ENCODE results near the gene DONSON. TPM values are rescaled to one million over a fixed set of nuclear protein-coding genes. Genes with fewer than 3 reads are reported as not detected.

DONSON gene
- total RNA-seq, 1 donor from 2014 or later, result 41.7 TPM

DNA sequence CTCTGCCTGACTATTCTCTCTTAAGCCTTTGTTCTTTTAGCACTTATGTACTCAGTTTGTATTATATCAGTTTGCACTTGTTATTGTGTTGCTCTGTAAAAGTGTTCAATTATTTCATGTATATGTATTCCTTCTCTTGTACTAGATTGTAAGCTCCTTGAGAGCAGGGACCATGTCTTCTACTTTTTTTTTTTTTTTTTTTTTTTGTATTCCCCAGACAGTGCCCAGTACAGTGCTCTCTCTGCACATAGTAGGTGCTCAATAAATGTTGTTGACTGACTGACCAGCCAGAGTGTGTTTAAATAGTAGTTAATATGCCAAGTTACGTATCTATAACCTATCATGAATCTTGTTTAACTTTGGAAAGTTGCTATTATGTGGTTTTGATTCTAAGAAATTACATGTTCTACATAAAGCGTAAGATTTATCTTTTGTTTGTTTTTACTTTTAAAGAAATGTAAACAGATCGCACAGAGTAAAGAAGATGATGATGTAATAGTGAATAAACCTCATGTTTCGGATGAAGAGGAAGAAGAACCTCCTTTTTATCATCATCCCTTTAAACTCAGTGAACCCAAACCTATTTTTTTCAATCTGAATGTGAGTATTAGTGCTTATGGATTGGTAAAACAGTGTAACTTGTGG lies 29.6 kb downstream of the DONSON start:
- DNase-seq (ENCODE audit: low spot score), result no peak
- Mint-ChIP-seq H3K36me3 (ENCODE audit: low read depth) (peaks cover 93% of the 10 kb centered on the region), H3K4me1 (ENCODE audit: low read depth) (peaks cover 46% of the 10 kb centered on the region), H3K27ac (no peak overlapping the region), H3K27me3 (ENCODE audit: low read depth) (no peaks in the 10 kb centered on the region), H3K9me3 (no peaks in the 10 kb centered on the region), H3K4me3 (ENCODE audit: low read depth) (no peak overlapping the region)
- intact Hi-C loops (cut with micrococcal nuclease), result no loop called here

DNA sequence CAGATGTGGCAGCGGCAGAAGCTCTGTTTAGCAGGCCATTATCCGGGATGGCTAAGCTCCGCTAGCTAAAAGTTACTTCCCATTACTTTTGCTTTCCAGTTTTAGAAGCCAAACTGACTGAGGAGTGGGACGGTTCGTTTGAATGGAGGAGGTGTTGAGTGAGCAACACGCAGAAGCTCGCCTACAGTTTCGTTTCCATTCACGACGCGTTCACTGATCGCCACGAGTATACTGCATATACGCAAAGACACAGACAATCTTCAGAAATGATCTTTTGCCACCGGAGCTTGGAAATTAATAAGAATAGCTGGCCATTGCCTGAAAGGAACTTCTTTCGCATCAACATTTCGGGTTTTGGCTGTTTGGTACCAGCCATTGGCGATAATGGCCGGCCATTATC lies 31.0 kb downstream of the DONSON start:
- Mint-ChIP-seq H3K4me1 (ENCODE audit: low read depth) (peaks cover 41% of the 10 kb centered on the region), H3K9me3 (no peaks in the 10 kb centered on the region), H3K4me3 (ENCODE audit: low read depth) (no peak overlapping the region), H3K27me3 (ENCODE audit: low read depth) (no peaks in the 10 kb centered on the region), H3K36me3 (ENCODE audit: low read depth) (peaks cover 94% of the 10 kb centered on the region), H3K27ac (no peak overlapping the region)
- intact Hi-C loops (cut with micrococcal nuclease), result no loop called here
- DNase-seq (ENCODE audit: low spot score), result no peak

DNA sequence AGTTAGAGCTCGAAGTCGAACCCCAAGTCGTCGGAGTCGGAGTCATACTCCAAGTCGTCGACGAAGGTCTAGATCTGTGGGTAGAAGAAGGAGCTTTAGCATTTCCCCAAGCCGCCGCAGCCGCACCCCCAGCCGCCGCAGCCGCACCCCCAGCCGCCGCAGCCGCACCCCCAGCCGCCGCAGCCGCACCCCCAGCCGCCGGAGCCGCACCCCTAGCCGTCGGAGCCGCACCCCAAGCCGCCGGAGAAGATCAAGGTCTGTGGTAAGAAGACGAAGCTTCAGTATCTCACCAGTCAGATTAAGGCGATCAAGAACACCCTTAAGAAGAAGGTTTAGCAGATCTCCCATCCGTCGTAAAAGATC lies 33.5 kb downstream of the DONSON start:
- H3K27me3 Mint-ChIP-seq (ENCODE audit: low read depth), result no peaks in the 10 kb centered on the region
- H3K9me3 Mint-ChIP-seq, result no peaks in the 10 kb centered on the region
- intact Hi-C loops (cut with micrococcal nuclease), result no loop called here
- peaks cover 34% of the 10 kb centered on the region for H3K4me1 Mint-ChIP-seq (ENCODE audit: low read depth)
- H3K36me3 Mint-ChIP-seq (ENCODE audit: low read depth), result peaks cover 89% of the 10 kb centered on the region
- no peak for DNase-seq (ENCODE audit: low spot score)
- H3K27ac Mint-ChIP-seq, result no peak overlapping the region
- H3K4me3 Mint-ChIP-seq (ENCODE audit: low read depth), result peak overlapping the region; percentile 57

DNA sequence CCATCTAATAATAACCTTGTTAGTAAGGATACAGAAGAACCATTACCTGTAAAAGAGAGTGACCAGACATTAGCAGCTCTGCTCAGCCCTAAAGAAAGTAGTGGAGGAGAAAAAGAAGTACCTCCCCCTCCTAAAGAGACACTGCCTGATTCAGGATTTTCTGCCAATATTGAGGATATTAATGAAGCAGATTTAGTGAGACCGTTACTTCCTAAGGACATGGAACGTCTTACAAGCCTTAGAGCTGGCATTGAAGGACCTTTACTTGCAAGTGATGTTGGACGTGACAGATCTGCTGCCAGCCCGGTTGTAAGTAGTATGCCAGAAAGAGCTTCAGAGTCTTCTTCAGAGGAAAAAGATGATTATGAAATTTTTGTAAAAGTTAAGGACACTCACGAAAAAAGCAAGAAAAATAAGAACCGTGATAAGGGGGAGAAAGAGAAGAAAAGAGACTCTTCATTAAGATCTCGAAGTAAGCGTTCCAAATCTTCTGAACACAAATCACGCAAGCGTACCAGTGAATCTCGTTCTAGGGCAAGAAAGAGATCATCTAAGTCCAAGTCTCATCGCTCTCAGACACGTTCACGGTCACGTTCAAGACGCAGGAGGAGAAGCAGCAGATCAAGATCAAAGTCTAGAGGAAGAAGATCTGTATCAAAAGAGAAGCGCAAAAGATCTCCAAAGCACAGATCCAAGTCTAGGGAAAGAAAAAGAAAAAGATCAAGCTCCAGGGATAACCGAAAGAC lies 34.1 kb downstream of the DONSON start:
- H3K4me3 Mint-ChIP-seq (ENCODE audit: low read depth), result peak overlapping the region; percentile 57
- H3K4me1 Mint-ChIP-seq (ENCODE audit: low read depth), result peaks cover 34% of the 10 kb centered on the region
- no peaks in the 10 kb centered on the region for H3K27me3 Mint-ChIP-seq (ENCODE audit: low read depth)
- intact Hi-C loops (cut with micrococcal nuclease), result no loop called here
- peaks cover 89% of the 10 kb centered on the region for H3K36me3 Mint-ChIP-seq (ENCODE audit: low read depth)
- H3K27ac Mint-ChIP-seq, result peak overlapping the region; percentile 42
- no peak for DNase-seq (ENCODE audit: low spot score)
- H3K9me3 Mint-ChIP-seq, result no peaks in the 10 kb centered on the region

DNA sequence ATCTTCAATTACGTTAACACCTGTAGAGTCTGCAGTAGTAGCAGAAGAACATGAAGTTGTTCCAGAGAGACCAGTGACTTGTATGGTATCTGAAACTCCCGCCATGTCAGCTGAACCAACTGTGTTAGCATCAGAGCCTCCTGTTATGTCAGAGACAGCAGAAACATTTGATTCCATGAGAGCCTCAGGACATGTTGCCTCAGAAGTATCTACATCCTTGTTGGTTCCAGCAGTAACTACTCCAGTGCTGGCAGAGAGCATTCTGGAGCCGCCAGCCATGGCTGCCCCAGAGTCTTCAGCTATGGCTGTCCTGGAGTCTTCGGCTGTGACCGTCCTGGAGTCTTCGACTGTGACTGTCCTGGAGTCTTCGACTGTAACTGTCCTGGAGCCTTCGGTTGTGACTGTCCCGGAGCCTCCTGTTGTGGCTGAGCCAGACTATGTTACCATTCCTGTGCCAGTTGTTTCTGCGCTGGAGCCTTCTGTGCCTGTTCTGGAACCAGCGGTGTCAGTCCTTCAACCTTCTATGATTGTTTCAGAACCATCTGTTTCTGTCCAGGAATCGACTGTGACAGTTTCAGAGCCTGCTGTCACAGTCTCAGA lies 35.4 kb downstream of the DONSON start:
- Mint-ChIP-seq H3K36me3 (ENCODE audit: low read depth) (peaks cover 90% of the 10 kb centered on the region), H3K27me3 (ENCODE audit: low read depth) (no peaks in the 10 kb centered on the region), H3K9me3 (no peaks in the 10 kb centered on the region), H3K27ac (no peak overlapping the region), H3K4me3 (ENCODE audit: low read depth) (no peak overlapping the region), H3K4me1 (ENCODE audit: low read depth) (peaks cover 35% of the 10 kb centered on the region)
- intact Hi-C loops (cut with micrococcal nuclease), result no loop called here
- no peak for DNase-seq (ENCODE audit: low spot score)

DNA sequence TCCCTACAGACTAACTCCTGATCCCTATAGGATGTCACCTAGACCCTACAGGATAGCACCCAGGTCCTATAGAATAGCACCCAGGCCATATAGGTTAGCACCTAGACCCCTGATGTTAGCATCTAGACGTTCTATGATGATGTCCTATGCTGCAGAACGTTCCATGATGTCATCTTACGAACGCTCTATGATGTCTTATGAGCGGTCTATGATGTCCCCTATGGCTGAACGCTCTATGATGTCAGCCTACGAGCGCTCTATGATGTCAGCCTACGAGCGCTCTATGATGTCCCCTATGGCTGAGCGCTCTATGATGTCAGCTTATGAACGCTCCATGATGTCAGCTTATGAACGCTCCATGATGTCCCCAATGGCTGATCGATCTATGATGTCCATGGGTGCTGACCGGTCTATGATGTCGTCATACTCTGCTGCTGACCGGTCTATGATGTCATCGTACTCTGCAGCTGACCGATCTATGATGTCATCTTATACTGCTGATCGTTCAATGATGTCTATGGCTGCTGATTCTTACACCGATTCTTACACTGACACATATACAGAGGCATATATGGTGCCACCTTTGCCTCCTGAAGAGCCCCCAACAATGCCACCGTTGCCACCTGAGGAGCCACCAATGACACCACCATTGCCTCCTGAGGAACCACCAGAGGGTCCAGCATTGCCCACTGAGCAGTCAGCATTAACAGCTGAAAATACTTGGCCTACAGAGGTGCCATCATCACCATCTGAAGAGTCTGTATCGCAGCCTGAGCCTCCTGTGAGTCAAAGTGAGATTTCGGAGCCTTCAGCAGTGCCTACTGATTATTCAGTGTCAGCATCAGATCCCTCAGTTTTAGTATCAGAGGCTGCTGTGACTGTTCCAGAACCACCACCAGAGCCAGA lies 36.1 kb downstream of the DONSON start:
- no peaks in the 10 kb centered on the region for H3K27me3 Mint-ChIP-seq (ENCODE audit: low read depth)
- H3K9me3 Mint-ChIP-seq, result no peaks in the 10 kb centered on the region
- intact Hi-C loops (cut with micrococcal nuclease), result no loop called here
- peaks cover 33% of the 10 kb centered on the region for H3K4me1 Mint-ChIP-seq (ENCODE audit: low read depth)
- H3K4me3 Mint-ChIP-seq (ENCODE audit: low read depth), result no peak overlapping the region
- no peak overlapping the region for H3K27ac Mint-ChIP-seq
- H3K36me3 Mint-ChIP-seq (ENCODE audit: low read depth), result peaks cover 88% of the 10 kb centered on the region
- no peak for DNase-seq (ENCODE audit: low spot score)

DNA sequence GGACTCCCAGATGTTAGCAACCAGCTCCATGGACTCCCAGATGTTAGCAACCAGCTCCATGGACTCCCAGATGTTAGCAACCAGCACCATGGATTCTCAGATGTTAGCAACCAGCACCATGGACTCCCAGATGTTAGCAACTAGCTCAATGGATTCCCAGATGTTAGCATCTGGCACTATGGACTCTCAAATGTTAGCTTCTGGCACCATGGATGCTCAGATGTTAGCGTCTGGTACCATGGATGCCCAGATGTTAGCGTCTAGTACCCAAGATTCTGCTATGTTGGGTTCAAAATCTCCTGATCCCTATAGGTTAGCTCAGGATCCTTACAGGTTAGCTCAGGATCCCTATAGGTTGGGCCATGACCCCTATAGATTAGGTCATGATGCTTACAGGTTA lies 36.8 kb downstream of the DONSON start:
- Mint-ChIP-seq H3K27me3 (ENCODE audit: low read depth) (no peaks in the 10 kb centered on the region), H3K9me3 (no peaks in the 10 kb centered on the region), H3K36me3 (ENCODE audit: low read depth) (peaks cover 86% of the 10 kb centered on the region), H3K4me1 (ENCODE audit: low read depth) (peaks cover 29% of the 10 kb centered on the region), H3K27ac (no peak overlapping the region), H3K4me3 (ENCODE audit: low read depth) (no peak overlapping the region)
- DNase-seq (ENCODE audit: low spot score), result no peak
- intact Hi-C loops (cut with micrococcal nuclease), result no loop called here

DNA sequence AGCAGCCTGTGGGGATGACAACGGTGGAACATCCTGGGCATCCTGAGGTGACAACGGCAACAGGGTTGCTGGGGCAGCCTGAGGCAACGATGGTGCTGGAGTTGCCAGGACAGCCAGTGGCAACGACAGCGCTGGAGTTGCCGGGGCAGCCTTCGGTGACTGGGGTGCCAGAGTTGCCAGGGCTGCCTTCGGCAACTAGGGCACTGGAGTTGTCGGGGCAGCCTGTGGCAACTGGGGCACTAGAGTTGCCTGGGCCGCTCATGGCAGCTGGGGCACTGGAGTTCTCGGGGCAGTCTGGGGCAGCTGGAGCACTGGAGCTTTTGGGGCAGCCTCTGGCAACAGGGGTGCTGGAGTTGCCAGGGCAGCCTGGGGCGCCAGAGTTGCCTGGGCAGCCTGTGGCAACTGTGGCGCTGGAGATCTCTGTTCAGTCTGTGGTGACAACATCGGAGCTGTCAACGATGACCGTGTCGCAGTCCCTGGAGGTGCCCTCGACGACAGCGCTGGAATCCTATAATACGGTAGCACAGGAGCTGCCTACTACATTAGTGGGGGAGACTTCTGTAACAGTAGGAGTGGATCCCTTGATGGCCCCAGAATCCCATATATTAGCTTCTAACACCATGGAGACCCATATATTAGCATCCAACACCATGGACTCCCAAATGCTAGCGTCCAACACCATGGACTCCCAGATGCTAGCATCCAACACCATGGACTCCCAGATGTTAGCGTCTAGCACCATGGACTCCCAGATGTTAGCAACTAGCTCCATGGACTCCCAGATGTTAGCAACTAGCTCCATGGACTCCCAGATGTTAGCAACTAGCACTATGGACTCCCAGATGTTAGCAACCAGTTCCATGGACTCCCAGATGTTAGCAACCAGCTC lies 37.5 kb downstream of the DONSON start:
- intact Hi-C loops (cut with micrococcal nuclease), result no loop called here
- Mint-ChIP-seq H3K9me3 (no peaks in the 10 kb centered on the region), H3K27me3 (ENCODE audit: low read depth) (no peaks in the 10 kb centered on the region), H3K36me3 (ENCODE audit: low read depth) (peaks cover 83% of the 10 kb centered on the region), H3K27ac (no peak overlapping the region), H3K4me1 (ENCODE audit: low read depth) (peaks cover 27% of the 10 kb centered on the region), H3K4me3 (ENCODE audit: low read depth) (no peak overlapping the region)
- no peak for DNase-seq (ENCODE audit: low spot score)

DNA sequence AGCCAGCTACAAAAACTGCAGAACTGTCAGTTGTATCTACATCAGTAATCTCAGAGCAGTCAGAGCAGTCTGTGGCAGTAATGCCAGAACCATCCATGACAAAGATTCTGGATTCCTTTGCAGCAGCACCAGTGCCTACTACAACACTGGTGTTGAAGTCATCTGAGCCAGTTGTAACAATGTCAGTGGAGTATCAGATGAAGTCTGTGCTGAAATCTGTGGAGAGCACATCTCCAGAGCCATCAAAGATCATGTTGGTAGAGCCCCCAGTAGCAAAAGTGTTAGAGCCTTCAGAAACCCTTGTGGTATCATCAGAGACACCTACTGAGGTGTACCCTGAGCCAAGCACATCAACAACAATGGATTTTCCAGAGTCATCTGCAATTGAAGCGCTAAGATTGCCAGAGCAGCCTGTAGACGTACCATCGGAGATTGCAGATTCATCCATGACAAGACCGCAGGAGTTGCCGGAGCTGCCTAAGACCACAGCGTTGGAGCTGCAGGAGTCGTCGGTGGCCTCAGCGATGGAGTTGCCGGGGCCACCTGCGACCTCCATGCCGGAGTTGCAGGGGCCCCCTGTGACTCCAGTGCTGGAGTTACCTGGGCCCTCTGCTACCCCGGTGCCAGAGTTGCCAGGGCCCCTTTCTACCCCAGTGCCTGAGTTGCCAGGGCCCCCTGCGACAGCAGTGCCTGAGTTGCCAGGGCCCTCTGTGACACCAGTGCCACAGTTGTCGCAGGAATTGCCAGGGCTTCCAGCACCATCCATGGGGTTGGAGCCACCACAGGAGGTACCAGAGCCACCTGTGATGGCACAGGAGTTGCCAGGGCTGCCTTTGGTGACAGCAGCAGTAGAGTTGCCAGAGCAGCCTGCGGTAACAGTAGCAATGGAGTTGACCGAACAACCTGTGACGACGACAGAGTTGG lies 38.4 kb downstream of the DONSON start:
- peaks cover 26% of the 10 kb centered on the region for H3K4me1 Mint-ChIP-seq (ENCODE audit: low read depth)
- H3K4me3 Mint-ChIP-seq (ENCODE audit: low read depth), result no peak overlapping the region
- DNase-seq (ENCODE audit: low spot score), result no peak
- peaks cover 80% of the 10 kb centered on the region for H3K36me3 Mint-ChIP-seq (ENCODE audit: low read depth)
- H3K27ac Mint-ChIP-seq, result no peak overlapping the region
- intact Hi-C loops (cut with micrococcal nuclease), result no loop called here
- no peaks in the 10 kb centered on the region for H3K9me3 Mint-ChIP-seq
- no peaks in the 10 kb centered on the region for H3K27me3 Mint-ChIP-seq (ENCODE audit: low read depth)

DNA sequence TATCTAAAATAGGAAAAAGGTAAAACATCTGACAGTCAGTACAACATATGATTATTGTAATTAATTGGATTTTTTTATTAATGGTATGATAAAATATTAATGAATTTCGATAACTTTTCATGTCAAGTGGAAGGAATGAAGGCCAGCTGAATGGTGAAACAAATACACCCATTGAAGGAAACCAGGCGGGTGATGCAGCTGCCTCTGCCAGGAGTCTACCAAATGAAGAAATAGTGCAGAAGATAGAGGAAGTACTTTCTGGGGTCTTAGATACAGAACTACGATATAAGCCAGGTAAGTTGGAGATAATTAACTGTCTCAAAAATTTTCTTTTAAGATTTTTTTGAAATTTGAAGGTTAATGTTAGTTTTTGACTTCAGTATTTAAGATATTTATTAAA lies 42.4 kb downstream of the DONSON start:
- Mint-ChIP-seq H3K27me3 (ENCODE audit: low read depth) (no peaks in the 10 kb centered on the region), H3K9me3 (no peaks in the 10 kb centered on the region), H3K36me3 (ENCODE audit: low read depth) (peaks cover 59% of the 10 kb centered on the region), H3K27ac (peak overlapping the region; percentile 42), H3K4me1 (ENCODE audit: low read depth) (peaks cover 20% of the 10 kb centered on the region), H3K4me3 (ENCODE audit: low read depth) (no peak overlapping the region)
- intact Hi-C loops (cut with micrococcal nuclease), result no loop called here
- DNase-seq (ENCODE audit: low spot score), result no peak

DNA sequence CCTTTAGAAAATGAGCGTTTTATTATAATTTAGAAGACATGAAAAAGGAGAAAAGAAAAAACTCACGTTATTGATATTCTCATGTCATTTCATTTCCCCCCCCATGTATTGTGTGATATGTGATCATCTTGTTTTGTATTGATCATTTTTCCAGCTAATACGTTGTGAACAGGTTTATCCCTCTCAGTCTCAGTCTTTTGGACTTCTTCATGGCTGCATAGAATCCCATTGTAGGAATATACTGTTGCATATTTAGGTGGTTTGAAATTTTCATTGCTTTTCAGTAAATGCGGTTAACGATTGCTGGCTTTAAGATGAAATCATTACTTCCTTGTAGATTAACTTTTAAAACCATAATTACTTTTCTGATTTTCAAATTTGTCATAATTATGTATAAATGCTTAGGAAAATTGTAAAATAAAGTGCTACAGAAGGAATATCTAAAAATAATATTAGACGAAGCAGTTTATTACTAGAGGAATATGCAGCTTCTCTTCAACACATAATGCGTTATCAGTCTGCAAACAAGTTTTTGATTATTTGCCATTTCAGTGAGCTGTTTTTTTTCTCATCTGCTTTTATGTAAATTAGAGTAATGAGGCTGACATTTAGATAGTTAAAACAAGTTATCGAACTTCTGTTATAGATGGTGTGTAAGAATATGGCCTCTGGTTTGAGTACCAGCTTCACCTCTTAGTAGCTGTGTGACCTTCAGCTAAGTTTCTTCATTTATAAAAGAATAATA lies 43.9 kb downstream of the DONSON start:
- Mint-ChIP-seq H3K4me3 (ENCODE audit: low read depth) (peak overlapping the region; percentile 95), H3K4me1 (ENCODE audit: low read depth) (peaks cover 29% of the 10 kb centered on the region)
- no peak for DNase-seq (ENCODE audit: low spot score)

More for the DNA sequence above, 43.9 kb downstream of the DONSON start:
- Mint-ChIP-seq H3K36me3 (ENCODE audit: low read depth) (peaks cover 60% of the 10 kb centered on the region), H3K27me3 (ENCODE audit: low read depth) (no peaks in the 10 kb centered on the region), H3K27ac (peak overlapping the region; percentile 100), H3K9me3 (no peaks in the 10 kb centered on the region)
- intact Hi-C loops (cut with micrococcal nuclease), result loop anchor here (5.0 kb wide), 1 partner anchor 317 kb away; the partner anchor contains the start of gene IFNAR2

All from activated T-helper 2 cell treated with anti-CD3 and anti-CD28 coated beads, Interferon-gamma antibody, Interleukin-2, Interleukin-4, amounts not matched to agents 10 μg/mL and 5 μg/mL and 100 μg/mL, durations not matched to agents 14 hours and 24 hours and 36 hours (primary cell).